ENCODE measurements around the gene CXCL1. TPM values are rescaled to one million over a fixed set of nuclear protein-coding genes. Genes with fewer than 3 reads are reported as not detected.

CXCL1 gene
- total and polyA plus RNA-seq, 2 experiments from 2014 or later = 9.6 to 28.8 TPM

DNA sequence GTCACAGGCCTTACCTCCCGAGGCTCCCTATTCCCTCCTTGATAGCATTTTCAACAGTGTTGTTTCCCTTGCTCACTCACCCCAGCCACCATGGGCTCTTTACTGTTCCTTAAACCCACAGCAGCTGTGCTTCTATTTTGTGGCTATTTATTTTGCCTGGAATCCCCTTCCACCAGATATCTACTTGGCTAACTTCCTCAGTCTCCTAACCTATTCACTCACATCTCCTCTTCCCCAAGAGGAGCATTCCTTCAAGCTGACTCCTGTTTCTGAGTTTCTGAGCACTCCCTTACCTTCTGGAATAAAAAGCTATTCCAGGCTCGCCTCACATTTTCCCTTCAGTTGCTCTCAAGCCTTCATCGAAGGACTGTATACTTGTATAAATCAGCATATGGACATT is 50.5 kb downstream of the CXCL1 start:
- H3K27me3 ChIP-seq = no peaks in the 10 kb centered on the region
- no peak overlapping the region for H3K4me3 ChIP-seq
- H3K4me1 ChIP-seq (ENCODE audit: insufficient read depth) = no peaks in the 10 kb centered on the region
- no peaks in the 10 kb centered on the region for H3K9me3 ChIP-seq (ENCODE audit: low read depth)
- H3K4me2 ChIP-seq = no peak overlapping the region
- H3K79me2 ChIP-seq = no peaks in the 10 kb centered on the region
- no peak overlapping the region for H3K27ac ChIP-seq
- H2AFZ ChIP-seq = no peak overlapping the region
- H4K20me1 ChIP-seq (ENCODE audit: insufficient read depth, poor library complexity, severe bottlenecking) = no peaks in the 10 kb centered on the region
- H3K36me3 ChIP-seq (replicated peaks; ENCODE audit: insufficient read depth, low read depth) = no peaks in the 10 kb centered on the region
- TF ChIP-seq EZH2phosphoT487 (IDR thresholded peaks at IDR 0.05; ENCODE audit: low read depth, severe bottlenecking, unreplicated experiment) (no peak), EZH2 (IDR thresholded peaks at IDR 0.05; ENCODE audit: borderline replicate concordance) (no peak)
- TF ChIP-seq, protein P1, sequence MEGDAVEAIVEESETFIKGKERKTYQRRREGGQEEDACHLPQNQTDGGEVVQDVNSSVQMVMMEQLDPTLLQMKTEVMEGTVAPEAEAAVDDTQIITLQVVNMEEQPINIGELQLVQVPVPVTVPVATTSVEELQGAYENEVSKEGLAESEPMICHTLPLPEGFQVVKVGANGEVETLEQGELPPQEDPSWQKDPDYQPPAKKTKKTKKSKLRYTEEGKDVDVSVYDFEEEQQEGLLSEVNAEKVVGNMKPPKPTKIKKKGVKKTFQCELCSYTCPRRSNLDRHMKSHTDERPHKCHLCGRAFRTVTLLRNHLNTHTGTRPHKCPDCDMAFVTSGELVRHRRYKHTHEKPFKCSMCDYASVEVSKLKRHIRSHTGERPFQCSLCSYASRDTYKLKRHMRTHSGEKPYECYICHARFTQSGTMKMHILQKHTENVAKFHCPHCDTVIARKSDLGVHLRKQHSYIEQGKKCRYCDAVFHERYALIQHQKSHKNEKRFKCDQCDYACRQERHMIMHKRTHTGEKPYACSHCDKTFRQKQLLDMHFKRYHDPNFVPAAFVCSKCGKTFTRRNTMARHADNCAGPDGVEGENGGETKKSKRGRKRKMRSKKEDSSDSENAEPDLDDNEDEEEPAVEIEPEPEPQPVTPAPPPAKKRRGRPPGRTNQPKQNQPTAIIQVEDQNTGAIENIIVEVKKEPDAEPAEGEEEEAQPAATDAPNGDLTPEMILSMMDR (IDR thresholded peaks at IDR 0.05; ENCODE audit: poor library complexity) = no peak
- no peaks in the 10 kb centered on the region for H3K9me2 ChIP-seq (replicated peaks; ENCODE audit: insufficient read depth)
- 95% methylated on average over 3 of the region's 3 CpGs for WGBS (ENCODE audit: low lambda C conversion rate, missing lambda C conversion rate)
- no peak for DNase-seq (ENCODE audit: low spot score)

Other genes with a start within 250 kb of the CXCL1 start
- 6.0 and 6.5 TPM in 2 replicates for gene RASSF6, start 249.0 kb upstream of the CXCL1 start, total RNA-seq
- 2.1 and 3.0 TPM in 2 replicates for gene RASSF6, start 249.0 kb upstream of the CXCL1 start, polyA plus RNA-seq
- gene CXCL8, start 128.8 kb upstream of the CXCL1 start, total RNA-seq = 32.5 and 43.9 TPM in 2 replicates
- 21.6 and 35.0 TPM in 2 replicates for gene CXCL8, start 128.8 kb upstream of the CXCL1 start, polyA plus RNA-seq
- gene CXCL6, start 32.7 kb upstream of the CXCL1 start, total RNA-seq = 6.0 and 7.5 TPM in 2 replicates
- gene CXCL6, start 32.7 kb upstream of the CXCL1 start, polyA plus RNA-seq = 3.7 and 4.4 TPM in 2 replicates
- gene PF4V1, start 16.1 kb upstream of the CXCL1 start, total RNA-seq = not detected in 2 replicates
- gene PF4V1, start 16.1 kb upstream of the CXCL1 start, polyA plus RNA-seq = not detected in 2 replicates
- 4.3 TPM in 1 of 2 replicates, not detected in the other for gene PF4, start 112.6 kb downstream of the CXCL1 start, total RNA-seq
- gene PF4, start 112.6 kb downstream of the CXCL1 start, polyA plus RNA-seq = 3.0 and 3.3 TPM in 2 replicates
- gene PPBP, start 118.8 kb downstream of the CXCL1 start, total RNA-seq = 0.28 and 1.2 TPM in 2 replicates
- not detected in 2 replicates for gene PPBP, start 118.8 kb downstream of the CXCL1 start, polyA plus RNA-seq
- 27.7 and 31.9 TPM in 2 replicates for gene CXCL5, start 129.3 kb downstream of the CXCL1 start, total RNA-seq
- 22.4 and 31.3 TPM in 2 replicates for gene CXCL5, start 129.3 kb downstream of the CXCL1 start, polyA plus RNA-seq
- gene CXCL3, start 169.3 kb downstream of the CXCL1 start, total RNA-seq = 12.9 and 16.1 TPM in 2 replicates
- gene CXCL3, start 169.3 kb downstream of the CXCL1 start, polyA plus RNA-seq = 77.1 and 92.1 TPM in 2 replicates
- 105 and 137 TPM in 2 replicates for gene CXCL2, start 229.8 kb downstream of the CXCL1 start, total RNA-seq
- gene CXCL2, start 229.8 kb downstream of the CXCL1 start, polyA plus RNA-seq = 284 and 334 TPM in 2 replicates

Measured in hepatocyte (in vitro differentiated cells).